HG03025 (cell line): Measurements from ENCODE around the gene GAPVD1.
"Not testable (repeated sequence)": the region's sequence is repeated elsewhere in the genome, so short reads cannot be mapped to it uniquely, and the experiment has no call there.

Experiments used
- ATAC-seq: cut with Tn5 transposase; IDR thresholded peaks from one replicate; pipeline ENCODE4 v1.9.1; 2021; ENCODE audit warnings: mild to moderate bottlenecking, moderate library complexity; ENCODE audit not compliant: unreplicated experiment, low FRiP score

The GAPVD1 gene

GRCh38 chr9:125243792-125244260, 17.8 kb upstream of the GAPVD1 start:
- ATAC-seq, result no peak

- no peak for ATAC-seq
Measured at GRCh38 chr9:125246261-125246667, 15.4 kb upstream of the GAPVD1 start.

- no peak for ATAC-seq
Measured at GRCh38 chr9:125254231-125254630, 7.4 kb upstream of the GAPVD1 start.

- ATAC-seq, result no peak
Measured at GRCh38 chr9:125255781-125256391, 5.7 kb upstream of the GAPVD1 start.

GRCh38 chr9:125258160-125258785, 3.4 kb upstream of the GAPVD1 start:
- no peak for ATAC-seq

- no peak for ATAC-seq
Measured at GRCh38 chr9:125258832-125259534, 2.6 kb upstream of the GAPVD1 start.

DNA sequence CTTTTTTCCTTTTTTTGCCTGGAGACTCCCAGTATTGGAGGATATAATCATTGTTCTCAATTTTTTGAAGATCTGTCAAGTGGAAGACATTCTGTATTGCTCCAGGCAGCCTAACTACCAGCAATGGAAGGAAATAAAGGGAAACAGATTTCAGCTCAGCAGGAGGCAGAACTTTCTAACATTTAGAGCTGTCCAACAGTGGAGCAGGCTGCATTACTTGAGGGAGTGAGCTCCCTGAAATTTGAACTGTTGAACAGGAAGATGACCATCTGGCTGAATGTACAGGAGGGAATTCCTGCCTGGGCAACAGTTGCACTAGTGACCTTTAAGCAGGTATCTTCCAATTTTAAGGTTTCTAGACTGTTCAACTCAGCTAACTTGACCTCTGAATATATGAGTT, 1.1 kb upstream of the GAPVD1 start:
- ATAC-seq, result no peak

DNA sequence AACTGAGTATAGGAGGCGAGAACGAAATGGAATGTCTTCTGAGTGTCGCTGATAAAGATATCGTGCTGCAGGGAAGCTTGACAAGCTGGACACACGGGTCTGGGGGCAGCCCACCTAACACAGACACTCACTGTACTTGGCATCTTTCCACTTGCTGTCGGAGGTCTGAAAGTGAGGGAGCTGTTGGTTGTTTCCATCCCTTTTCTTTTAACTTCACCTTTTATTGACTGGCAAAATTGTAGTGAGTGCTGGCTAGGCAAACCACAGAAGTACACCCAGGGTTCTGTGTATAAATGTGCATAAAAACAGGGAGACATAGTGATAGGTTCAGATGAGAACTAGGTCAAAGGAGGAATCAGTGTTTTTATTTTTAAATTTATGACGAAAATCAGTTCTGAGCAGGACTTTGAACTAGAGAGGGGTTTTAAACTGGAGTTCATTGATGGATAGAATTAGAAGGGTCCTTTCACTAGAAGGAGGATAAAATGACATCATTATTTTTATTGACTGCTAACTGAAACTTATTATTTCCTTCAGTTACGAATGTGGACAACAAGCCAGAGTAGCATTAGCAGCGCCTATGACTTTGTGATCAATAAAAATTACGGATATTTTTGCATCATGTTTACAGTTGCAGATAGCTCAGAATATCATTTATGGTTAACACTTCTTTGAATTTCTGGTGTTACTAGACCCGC, 817 bp downstream of the GAPVD1 start:
- no peak for ATAC-seq

DNA sequence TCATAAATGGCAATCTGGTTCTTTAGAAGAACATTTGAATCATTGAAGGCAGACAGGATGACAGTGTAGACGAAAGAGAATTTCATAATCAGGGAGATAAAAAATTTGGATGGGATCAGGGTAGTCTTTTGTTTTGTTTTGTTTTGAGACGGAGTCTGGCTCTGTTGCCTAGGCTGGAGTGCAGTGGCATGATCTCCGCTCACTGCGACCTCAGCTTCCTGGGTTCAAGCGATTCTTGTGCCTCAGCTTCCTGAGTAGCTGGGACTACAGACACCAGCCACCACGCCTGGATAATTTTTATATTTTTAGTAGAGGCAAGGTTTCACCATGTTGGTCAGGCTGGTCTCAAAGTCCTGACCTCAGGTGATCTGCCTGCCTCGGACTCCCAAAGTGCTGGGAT, 2.4 kb downstream of the GAPVD1 start:
- not testable (repeated sequence) for ATAC-seq

- ATAC-seq, result no peak
Measured at GRCh38 chr9:125268394-125269013, 6.9 kb downstream of the GAPVD1 start.

DNA sequence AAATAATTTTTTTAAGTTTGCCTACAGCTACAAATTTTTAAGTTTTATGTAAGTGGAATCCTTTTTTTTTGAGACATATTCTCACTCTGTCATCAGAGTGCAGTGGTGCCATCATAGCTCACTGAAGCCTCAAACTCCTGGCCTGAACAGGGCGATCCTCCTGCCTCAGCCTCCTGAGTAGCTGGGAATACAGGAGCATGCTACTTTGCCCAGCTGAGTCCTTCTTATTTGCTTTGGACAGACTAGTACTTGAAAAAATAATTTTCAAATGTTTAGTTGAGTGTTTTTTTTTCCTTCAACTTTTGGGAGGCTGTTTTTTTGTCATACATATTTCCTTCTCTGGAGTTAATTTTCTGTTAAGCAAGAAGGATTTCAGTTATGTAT, 7.4 kb downstream of the GAPVD1 start:
- no peak for ATAC-seq

DNA sequence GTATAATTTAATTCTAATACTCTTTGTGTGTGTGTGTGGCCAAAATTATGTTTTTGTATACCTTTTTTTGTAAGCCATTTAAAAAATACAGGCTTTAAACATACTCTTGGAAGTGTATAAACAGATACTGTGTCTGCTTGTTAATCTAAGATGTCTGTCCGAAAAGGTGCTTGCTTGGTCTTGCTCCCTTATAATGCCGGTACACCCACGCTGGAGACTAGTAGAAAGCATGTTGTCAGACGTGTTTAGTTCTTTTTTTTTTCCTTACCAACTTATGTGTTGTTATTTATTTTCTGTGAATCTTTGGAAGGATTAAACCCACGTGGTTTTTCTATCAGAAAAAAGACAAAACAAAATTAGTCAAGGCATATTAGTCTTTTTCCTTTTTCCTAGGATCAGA, 9.5 kb downstream of the GAPVD1 start:
- no peak for ATAC-seq

- no peak for ATAC-seq
Measured at GRCh38 chr9:125272697-125273096, 11.1 kb downstream of the GAPVD1 start.

- ATAC-seq, result no peak
Measured at GRCh38 chr9:125276771-125277170, 15.1 kb downstream of the GAPVD1 start.

GRCh38 chr9:125277411-125277810, 15.8 kb downstream of the GAPVD1 start:
- no peak for ATAC-seq

GRCh38 chr9:125280945-125281344, 19.3 kb downstream of the GAPVD1 start:
- ATAC-seq, result no peak

DNA sequence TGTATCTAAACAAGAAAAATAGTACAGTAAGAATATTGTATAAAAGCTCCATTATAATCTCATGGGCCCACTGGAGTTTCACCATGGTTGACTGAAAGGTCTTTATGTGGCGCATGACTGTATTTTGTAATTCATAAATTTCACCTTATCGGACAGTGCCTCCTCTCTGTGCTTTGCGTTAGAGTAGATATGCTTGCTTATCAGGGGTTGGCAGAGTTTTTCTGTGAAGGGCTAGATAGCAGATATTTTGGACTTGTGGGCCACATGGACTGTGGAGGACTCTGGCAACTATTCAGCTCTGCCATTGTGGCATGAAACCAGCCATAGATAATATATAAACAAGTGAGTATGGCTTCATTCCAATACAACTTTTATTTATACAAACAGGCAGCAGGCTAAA, 23.2 kb downstream of the GAPVD1 start:
- no peak for ATAC-seq

- ATAC-seq, result not testable (repeated sequence)
Measured at GRCh38 chr9:125286935-125287433, 25.4 kb downstream of the GAPVD1 start.

DNA sequence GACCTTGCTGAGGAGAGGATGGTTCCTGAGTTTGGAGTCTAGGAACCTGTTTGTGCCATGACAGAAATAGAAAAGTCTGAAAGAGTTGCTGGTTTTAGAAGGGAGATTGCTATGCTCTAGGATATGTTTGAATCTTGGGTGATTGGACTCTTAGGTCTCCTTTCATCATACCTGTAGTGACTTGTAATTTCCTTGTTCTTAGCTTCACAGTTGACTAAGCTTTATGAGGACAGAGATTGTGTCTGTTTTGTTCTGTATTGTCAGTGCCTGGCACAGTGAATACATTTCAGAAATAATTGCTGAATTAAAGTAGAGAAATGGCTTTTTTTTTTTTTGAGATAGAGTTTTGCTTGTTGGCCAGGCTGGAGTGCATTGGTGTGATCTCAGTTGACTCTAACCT, 31.5 kb downstream of the GAPVD1 start:
- no peak for ATAC-seq

GRCh38 chr9:125295657-125296056, 34.0 kb downstream of the GAPVD1 start:
- no peak for ATAC-seq
